HG02642 (cell line): ENCODE data around the gene RAB8A.
"Not testable (repeated sequence)": the region's sequence is repeated elsewhere in the genome, so short reads cannot be mapped to it uniquely, and the experiment has no call there.

Experiments
- ATAC-seq: cut with Tn5 transposase; IDR thresholded peaks from one replicate; pipeline ENCODE4 v1.9.1; 2021; ENCODE audit warnings: mild to moderate bottlenecking; ENCODE audit not compliant: unreplicated experiment, poor library complexity

The RAB8A gene

GRCh38 chr19:16077984-16078758 is 33.5 kb upstream of the RAB8A start:
- ATAC-seq: no peak

DNA sequence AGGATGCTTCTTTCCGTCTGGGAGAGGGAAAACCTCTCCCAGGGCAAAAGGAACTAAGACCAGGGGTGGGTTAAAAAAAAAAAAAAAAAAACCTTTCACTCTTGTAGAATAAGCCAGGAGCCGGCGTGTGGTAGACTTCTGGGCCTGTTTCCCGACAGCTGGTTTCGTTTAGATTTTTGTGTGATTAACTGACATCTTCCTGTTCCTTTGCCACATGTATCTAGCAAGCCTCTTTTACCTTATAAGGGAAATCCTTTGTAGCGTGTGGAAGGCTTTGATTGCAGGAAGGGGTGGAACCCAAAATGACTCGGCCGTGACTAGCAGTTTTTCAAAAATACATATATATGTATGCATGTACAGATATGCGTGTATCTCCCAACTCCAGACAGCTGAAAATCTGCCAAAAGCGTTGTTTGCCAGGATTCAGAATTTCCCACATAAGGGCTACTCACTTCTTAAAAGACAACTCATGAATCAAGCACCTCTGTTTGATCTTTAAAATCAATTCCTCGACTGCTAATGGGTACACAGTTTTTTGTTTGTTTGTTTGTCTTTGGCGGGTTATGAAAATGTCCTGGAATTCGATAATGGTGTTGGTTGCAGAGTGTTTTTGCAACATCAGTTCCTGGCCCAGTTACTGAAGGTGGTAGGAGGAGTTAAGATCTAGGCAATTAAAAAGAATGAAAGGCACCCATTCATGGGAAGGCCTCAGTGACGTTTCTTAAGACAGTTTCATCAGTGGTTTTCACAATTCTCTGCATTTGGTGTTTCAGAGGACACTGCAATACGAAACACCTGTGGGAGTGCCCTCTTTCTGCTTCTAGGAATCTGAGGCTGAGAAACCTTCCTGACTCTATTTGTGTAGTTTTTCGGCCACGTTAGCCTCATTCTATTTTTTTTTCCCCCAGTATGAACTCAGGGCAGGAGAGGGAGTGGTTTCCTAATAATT is 32.7 kb upstream of the RAB8A start:
- ATAC-seq: peak; percentile 29

DNA sequence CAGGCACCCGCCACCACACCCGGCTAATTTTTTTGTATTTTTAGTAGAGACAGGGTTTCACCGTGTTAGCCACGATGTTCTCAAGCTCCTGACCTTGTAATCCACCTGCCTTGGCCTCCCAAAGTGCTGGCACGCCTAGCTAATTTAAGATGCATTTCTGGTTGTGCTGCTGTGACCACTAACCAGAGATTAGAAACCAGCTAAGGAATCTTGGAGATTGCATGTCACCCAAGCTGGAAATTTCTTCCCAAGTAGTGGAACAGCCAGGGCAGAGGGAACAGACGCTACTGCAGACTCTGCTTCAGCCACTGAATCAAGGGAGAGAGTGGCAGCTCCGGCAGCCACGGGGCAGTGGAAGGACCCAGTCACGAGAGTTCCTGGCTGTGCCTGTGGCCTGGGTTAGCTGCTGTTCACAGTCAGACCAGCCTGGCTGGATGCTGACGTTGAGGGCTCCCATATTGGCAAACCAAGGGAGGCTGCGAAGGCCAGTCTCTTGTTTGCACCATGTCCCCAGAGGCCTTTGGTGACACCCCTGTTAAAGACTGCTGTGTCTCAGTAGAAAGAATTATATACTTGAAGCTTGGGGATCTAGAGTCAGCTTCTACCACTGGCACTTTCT is 27.5 kb upstream of the RAB8A start:
- no peak for ATAC-seq

- ATAC-seq: no peak
Measured at GRCh38 chr19:16085115-16085514, 26.6 kb upstream of the RAB8A start.

DNA sequence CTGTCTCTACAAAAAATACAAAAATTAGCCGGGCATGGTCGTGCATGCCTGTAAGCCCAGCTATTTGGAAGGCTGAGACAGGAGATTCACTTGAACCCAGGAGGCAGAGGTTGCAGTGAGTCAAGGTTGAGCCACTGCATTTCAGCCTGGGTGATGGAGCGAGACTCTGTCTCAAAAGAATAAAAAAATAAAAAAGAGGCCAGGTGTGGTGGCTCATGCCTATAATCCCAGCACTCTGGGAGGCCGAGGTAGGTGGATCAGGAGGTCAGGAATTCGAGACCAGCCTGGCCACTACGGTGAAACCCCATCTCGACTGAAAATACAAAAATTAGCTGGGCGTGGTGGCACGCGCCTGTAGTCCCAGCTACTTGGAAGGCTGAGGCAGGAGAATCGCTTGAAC is 24.3 kb upstream of the RAB8A start:
- ATAC-seq: not testable (repeated sequence)

GRCh38 chr19:16087940-16088339 is 23.7 kb upstream of the RAB8A start:
- no peak for ATAC-seq

DNA sequence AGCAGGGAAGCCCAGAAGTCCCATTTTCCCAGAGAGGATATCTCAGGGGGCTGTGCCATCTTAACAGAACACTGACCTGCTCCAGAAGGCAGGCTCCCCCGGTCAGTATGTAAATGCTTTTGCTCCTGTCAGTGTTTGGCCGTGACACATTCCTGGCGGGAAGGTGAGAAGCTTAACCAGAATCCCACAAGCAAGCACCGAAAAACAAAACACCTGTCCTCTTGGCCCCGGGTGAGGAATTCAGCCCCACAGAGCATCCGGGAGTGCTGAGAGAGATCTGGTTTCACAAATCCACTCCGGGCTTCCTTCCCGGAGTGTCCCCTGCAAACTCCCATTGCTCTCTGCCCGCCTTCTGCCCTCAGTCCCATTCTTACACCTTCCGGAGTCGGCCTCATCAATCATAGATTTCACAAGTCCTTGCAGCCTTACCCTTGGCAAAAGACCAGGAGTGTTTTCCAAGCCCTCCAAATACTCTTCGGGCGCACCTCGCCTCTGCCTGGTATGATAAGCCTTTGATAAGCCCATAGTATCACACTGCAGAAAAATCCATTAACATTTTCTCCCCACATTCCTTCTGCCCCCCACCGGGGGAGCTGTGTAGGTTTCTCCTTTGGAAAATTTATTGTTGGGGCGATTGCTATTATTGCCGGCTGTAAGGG is 23.2 kb upstream of the RAB8A start:
- ATAC-seq: no peak

- ATAC-seq: no peak
Measured at GRCh38 chr19:16089010-16089846, 22.5 kb upstream of the RAB8A start.

DNA sequence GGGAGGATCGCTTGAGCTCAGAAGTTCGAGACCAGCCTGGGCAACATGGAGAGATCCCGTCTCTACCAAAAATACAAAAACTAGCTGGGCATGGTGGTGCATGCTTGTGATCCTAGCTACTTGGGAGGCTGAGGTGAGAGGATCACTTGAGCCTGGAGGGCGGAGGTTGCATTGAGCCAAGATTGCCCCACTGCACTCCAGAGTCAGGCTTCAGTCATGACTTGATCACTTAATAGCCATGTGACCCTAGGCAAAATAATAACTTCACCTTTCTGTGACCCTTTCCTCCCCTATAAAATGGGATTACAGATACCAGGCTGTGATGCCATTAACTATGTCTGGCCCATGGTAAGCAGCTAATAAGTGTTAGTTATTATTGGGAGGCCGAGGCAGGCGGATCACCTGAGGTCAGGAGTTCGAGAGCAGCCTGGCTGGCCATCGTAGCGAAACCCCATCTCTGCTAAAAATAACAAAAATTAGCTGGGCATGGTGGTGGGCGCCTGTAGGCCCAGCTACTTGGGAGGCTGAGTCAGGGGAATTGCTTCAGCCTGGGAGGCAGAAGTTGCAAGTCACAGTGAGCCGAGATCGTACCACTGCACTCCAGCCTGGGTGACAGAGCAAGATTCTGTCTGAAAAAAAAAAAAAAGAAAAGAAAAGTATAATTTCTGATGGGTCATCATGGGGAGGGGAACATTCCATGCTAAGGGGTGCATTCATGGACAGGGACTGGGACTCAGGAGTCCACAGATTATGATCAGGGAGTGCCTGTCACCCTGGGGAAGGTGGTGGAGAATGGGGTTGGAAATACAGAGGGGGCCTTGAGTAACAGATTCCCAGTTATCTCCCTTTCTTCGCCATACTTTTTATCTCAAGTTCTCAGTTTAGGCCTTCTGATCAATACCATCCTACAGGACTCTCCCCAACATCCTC is 19.9 kb upstream of the RAB8A start:
- no peak for ATAC-seq

- ATAC-seq: no peak
Measured at GRCh38 chr19:16094360-16095070, 17.2 kb upstream of the RAB8A start.

DNA sequence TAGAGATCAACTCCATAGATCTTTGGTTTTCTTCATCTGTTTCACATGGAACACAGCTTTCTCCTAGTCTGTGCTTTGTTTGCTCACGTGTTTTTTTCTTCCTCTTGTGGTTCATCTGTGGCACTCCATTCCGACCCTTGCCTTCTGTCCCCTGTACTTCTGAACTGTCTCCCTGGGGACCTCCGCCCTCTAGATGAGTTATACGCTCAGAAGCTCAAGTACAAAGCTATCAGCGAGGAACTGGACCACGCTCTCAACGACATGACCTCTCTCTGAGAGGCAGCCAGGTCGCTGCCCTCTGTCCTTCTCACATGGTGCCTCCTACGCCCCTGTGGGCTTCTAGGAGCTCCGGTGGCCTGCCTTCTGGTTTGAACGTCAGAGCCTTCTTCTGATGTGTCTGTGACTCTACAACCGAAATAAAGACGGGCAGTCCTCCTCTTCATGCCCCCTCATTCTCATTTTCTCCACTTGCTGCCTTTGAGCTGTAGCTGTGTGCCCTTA is 16.6 kb upstream of the RAB8A start:
- ATAC-seq: no peak

DNA sequence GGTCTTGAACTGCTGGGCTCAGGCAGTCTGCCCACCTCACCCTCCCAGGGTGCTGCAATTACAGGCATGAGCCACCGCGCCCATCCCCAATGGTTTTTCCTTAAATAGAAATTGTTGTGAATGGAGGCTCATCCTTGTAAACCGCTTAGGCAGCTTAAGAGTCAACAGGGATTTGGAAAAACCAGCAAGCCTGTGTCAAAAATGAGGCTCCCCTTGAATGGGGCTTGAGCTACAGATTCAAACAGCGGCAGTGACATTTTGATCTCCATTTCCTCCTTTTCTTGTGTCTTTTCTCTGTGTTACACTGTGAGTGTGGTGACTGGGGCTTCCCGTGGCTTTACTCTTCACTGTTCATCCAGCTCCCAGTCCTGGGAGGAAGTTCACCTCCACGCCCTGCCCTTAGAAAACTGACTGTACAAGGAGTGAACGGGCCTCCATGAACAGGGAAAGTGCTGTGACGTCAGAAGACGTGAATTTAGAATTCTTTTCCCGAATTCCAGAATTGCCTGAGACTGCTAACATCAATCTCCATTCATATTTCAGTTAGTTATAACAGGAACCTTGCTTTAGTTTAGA is 15.3 kb upstream of the RAB8A start:
- ATAC-seq: no peak

DNA sequence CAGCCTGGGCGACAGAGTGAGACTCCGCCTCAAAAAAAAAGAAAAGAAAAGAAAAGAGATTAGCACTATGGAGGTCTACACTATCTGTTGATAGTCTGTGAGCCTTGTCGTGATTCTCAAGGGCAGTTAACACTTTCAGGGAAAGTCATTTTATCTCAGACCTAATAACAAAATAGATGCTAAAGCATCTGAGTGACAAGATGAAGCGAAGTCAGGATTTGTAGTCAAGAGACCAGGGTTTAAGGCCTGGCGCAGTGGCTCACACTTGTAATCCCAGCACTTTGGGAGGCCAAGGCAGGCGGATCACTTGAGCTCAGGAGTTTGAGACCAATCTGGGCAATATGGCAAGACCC is 13.3 kb upstream of the RAB8A start:
- no peak for ATAC-seq

DNA sequence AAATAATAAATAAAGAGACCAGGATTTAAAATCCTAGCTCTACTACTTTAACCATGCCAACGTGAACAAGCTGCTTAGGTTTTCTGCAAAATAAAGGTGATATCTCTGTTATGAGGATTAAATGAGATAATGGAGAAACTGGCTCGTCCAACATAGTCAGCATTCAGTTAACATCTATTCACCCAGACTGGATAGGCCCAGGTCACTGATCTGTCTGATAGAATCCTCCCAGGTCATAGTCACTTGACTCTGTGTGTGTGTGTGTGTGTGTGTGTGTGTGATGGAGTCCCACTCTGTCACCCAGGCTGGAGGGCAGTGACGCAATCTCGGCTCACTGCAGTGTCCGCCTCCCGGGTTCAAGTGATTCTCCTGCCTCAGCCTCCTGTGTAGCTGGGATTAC is 12.9 kb upstream of the RAB8A start:
- ATAC-seq: no peak

DNA sequence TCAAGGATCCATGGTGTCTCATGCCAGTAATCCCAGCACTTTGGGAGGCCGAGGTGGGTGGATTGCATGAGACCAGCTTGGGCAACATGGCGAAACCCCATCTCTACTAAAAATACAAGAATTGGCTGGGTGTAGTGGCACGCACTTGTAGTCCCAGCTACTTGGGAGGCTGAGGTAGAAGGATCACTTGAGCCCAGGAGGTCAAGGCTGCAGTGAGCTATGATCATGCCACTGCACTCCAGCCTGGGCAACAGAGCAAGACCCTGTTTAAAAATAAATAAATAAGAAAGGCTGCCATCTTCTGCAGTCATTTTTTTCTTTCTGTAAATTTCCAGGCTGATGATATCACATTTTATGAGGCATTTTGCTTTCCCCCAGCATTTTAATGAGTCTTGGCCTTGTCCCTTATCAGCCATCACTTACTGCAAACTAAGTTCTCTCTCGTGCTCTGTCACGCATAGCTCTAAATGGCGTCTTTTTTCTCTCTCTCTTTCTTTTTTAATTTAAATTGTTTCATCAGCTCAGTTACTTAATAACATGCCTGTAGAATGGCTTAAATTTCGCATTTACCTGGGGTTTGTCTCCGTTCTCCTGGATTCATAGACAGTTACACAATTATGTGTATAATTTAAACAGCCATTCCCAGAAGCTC is 12.2 kb upstream of the RAB8A start:
- ATAC-seq: not testable (repeated sequence)

DNA sequence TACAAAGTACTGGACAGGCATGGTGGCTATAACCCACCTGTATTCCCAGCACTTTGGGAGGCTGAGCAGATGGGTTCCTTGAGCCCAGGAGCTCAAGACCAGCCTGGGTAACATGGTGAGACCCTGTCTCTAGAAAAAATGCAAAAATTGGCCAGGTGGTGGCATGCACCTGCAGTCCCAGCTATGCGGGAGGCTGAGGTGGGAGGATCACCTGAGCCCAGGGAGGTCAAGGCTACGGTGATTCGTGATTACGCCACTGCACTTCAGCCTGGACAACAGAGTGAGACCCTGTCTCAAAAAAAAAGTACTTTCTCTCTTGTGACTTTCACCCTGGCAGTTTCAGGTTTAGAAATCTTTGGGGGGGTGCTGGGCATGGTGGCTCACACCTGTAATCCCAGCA is 11.2 kb upstream of the RAB8A start:
- ATAC-seq: no peak

- no peak for ATAC-seq
Measured at GRCh38 chr19:16104722-16105121, 7.0 kb upstream of the RAB8A start.
